AG09309 (cell line): ENCODE results near the gene MAP10.
"Not testable (repeated sequence)": the region's sequence is repeated elsewhere in the genome, so short reads cannot be mapped to it uniquely, and the experiment has no call there.

Experiments used
- DNase-seq: peaks from one replicate; pipeline ENCODE4 v3.0.0-alpha.2; 2010; ENCODE audit warnings: low read depth
- H3K4me3 ChIP-seq: 2 replicates; pipeline ENCODE4 v1.5.1; 2011; ENCODE audit warnings: mild to moderate bottlenecking, low read depth, low read length, moderate library complexity; ENCODE audit not compliant: control insufficient read depth
- CTCF ChIP-seq: IDR thresholded peaks from 2 replicates; pipeline ENCODE4 v1.5.1; 2011; ENCODE audit warnings: mild to moderate bottlenecking, low read depth, low read length, inconsistent platforms; ENCODE audit not compliant: insufficient read depth, control insufficient read depth; ENCODE audit errors: missing control alignments

The MAP10 gene

GRCh38 chr1:232784794-232785193, 20.4 kb upstream of the MAP10 start:
- DNase-seq: no peak
- no peak for TF ChIP-seq CTCF
- H3K4me3 ChIP-seq: no peak overlapping the region

- not testable (repeated sequence) for DNase-seq
These were observed 19.6 kb upstream of the MAP10 start for GRCh38 chr1:232785630-232786029.

GRCh38 chr1:232786845-232787455, 18.3 kb upstream of the MAP10 start:
- no peak for DNase-seq
- no peak for TF ChIP-seq CTCF
- no peak overlapping the region for H3K4me3 ChIP-seq

More at GRCh38 chr1:232785630-232786029, 19.6 kb upstream of the MAP10 start:
- not testable (repeated sequence) for H3K4me3 ChIP-seq

- no peak for DNase-seq
- no peak overlapping the region for H3K4me3 ChIP-seq
- no peak for TF ChIP-seq CTCF
These were observed 16.9 kb upstream of the MAP10 start for GRCh38 chr1:232788235-232788872.

GRCh38 chr1:232789651-232790050, 15.6 kb upstream of the MAP10 start:
- TF ChIP-seq CTCF: no peak
- no peak overlapping the region for H3K4me3 ChIP-seq
- no peak for DNase-seq

GRCh38 chr1:232792949-232793348, 12.3 kb upstream of the MAP10 start:
- no peak for TF ChIP-seq CTCF
- no peak overlapping the region for H3K4me3 ChIP-seq
- no peak for DNase-seq

- no peak overlapping the region for H3K4me3 ChIP-seq
- peak; percentile 52 for TF ChIP-seq CTCF
- DNase-seq: peak; percentile 70
These were observed 11.3 kb upstream of the MAP10 start for GRCh38 chr1:232793944-232794343.
